ENCODE results near the gene PSMB5. TPM values are rescaled to one million over a fixed set of nuclear protein-coding genes. Genes with fewer than 3 reads are reported as not detected.
"Not testable (repeated sequence)": the region's sequence is repeated elsewhere in the genome, so short reads cannot be mapped to it uniquely, and the experiment has no call there.

The PSMB5 gene
- total RNA-seq, 4 donors from 2014 or later = 75.7 to 215 (median 113) TPM

DNA sequence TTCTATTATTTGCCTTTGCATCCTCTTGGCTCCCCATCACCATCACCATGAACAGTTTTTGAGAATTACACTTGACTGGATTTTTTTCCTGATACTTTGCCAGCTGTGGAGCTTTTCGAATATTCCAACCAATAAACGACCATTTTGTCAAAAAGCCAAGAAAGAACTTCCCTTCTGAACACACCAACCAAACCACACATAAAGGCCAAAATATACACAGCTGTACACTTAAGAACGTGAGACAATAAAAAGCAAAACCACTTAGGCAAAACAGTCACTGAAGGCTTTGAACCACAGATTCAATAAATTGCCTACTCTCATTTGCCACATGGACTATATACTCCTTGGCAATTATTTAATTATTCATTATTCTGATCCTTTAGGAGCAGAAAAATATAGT lies 25.9 kb downstream of the PSMB5 start:
- no peaks in the 10 kb centered on the region for H3K9me3 ChIP-seq
- peaks cover 15 to 21% of the 10 kb centered on the region in 2 donors for H3K4me1 ChIP-seq
- DNase-seq = no peak
- intact Hi-C loops (cut with DNase I) = no loop called here
- H3K4me3 ChIP-seq (replicated peaks in 1 of 3) = no peak overlapping the region
- H3K27ac ChIP-seq = no peak overlapping the region
- no peaks in the 10 kb centered on the region for H3K27me3 ChIP-seq
- H3K36me3 ChIP-seq = no peaks in the 10 kb centered on the region
- TF ChIP-seq, protein P1, sequence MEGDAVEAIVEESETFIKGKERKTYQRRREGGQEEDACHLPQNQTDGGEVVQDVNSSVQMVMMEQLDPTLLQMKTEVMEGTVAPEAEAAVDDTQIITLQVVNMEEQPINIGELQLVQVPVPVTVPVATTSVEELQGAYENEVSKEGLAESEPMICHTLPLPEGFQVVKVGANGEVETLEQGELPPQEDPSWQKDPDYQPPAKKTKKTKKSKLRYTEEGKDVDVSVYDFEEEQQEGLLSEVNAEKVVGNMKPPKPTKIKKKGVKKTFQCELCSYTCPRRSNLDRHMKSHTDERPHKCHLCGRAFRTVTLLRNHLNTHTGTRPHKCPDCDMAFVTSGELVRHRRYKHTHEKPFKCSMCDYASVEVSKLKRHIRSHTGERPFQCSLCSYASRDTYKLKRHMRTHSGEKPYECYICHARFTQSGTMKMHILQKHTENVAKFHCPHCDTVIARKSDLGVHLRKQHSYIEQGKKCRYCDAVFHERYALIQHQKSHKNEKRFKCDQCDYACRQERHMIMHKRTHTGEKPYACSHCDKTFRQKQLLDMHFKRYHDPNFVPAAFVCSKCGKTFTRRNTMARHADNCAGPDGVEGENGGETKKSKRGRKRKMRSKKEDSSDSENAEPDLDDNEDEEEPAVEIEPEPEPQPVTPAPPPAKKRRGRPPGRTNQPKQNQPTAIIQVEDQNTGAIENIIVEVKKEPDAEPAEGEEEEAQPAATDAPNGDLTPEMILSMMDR (IDR thresholded peaks at IDR 0.05) = no peak
- TF ChIP-seq POLR2A (IDR thresholded peaks at IDR 0.05) = no peak
- 23 to 29% methylated on average over 3 of the region's 3 CpGs for WGBS, 2 donors

GRCh38 chr14:23006544-23007419 lies 27.9 kb downstream of the PSMB5 start:
- H3K4me1 ChIP-seq = peaks cover 15 to 21% of the 10 kb centered on the region in 2 donors
- TF ChIP-seq, protein P1 (IDR thresholded peaks at IDR 0.05) = peak in 2 of 6 experiments; percentile 10 to 15
- TF ChIP-seq POLR2A (IDR thresholded peaks at IDR 0.05) = peak; percentile 63 to 98
- peak; percentile 96 to 97 for DNase-seq
- H3K9me3 ChIP-seq = no peaks in the 10 kb centered on the region
- H3K27me3 ChIP-seq = no peaks in the 10 kb centered on the region
- peak overlapping the region; percentile 56 to 75 (median 60) for H3K4me3 ChIP-seq (replicated peaks in 1 of 3)
- WGBS, 2 donors = 2% methylated on average over 36 to 51 of the region's 62 CpGs
- intact Hi-C loops (cut with DNase I) = no loop called here
- no peaks in the 10 kb centered on the region for H3K36me3 ChIP-seq
- H3K27ac ChIP-seq = peak overlapping the region; percentile 80 to 95 (median 94)

GRCh38 chr14:23006188-23006534 lies 28.5 kb downstream of the PSMB5 start:
- Histone ChIP-seq H3K27me3 (no peaks in the 10 kb centered on the region), H3K27ac (peak overlapping the region in 2 of 3 donors; percentile 80 to 95), H3K36me3 (no peaks in the 10 kb centered on the region), H3K9me3 (no peaks in the 10 kb centered on the region), H3K4me1 (peaks cover 15 to 21% of the 10 kb centered on the region in 2 donors), H3K4me3 (replicated peaks in 1 of 3) (peak overlapping the region in 2 of 3 donors; percentile 60 to 75)
- no peak for DNase-seq
- TF ChIP-seq POLR2A (IDR thresholded peaks at IDR 0.05) = no peak
- TF ChIP-seq, protein P1 (IDR thresholded peaks at IDR 0.05) = no peak
- intact Hi-C loops (cut with DNase I) = no loop called here
- WGBS, 2 donors = 60 to 65% methylated on average over 5 of the region's 5 CpGs

GRCh38 chr14:23005451-23006187 lies 29.1 kb downstream of the PSMB5 start:
- WGBS, 2 donors = 71 to 75% methylated on average over 3 of the region's 3 CpGs
- no peaks in the 10 kb centered on the region for H3K27me3 ChIP-seq
- no peaks in the 10 kb centered on the region for H3K36me3 ChIP-seq
- H3K4me1 ChIP-seq = peaks cover 15 to 21% of the 10 kb centered on the region in 2 donors
- no peaks in the 10 kb centered on the region for H3K9me3 ChIP-seq
- TF ChIP-seq, protein P1 (IDR thresholded peaks at IDR 0.05) = no peak
- no peak for TF ChIP-seq POLR2A (IDR thresholded peaks at IDR 0.05)
- peak overlapping the region in 1 of 3 donors; percentile 95 for H3K27ac ChIP-seq
- H3K4me3 ChIP-seq (replicated peaks in 1 of 3) = no peak overlapping the region
- no peak for DNase-seq
- intact Hi-C loops (cut with DNase I) = no loop called here

GRCh38 chr14:23004274-23004673 lies 30.4 kb downstream of the PSMB5 start:
- H3K27ac ChIP-seq; intact Hi-C loops (cut with DNase I); H3K27me3 ChIP-seq; H3K9me3 ChIP-seq; H3K36me3 ChIP-seq; DNase-seq; H3K4me3 ChIP-seq (replicated peaks in 1 of 3): not testable (repeated sequence)
- 96 to 98% methylated on average over 4 of the region's 4 CpGs for WGBS, 2 donors
- peaks cover 13 to 16% of the 10 kb centered on the region in 2 donors for H3K4me1 ChIP-seq
